Mammary epithelial cell (primary cell): ENCODE results near the gene ZEB2.

Experiments
- CTCF ChIP-seq, 2 donors: IDR thresholded peaks in 1 of 2; conservative IDR thresholded peaks in 1 of 2; 2 replicates each; pipeline ENCODE4 v1.5.1; 2011 to 2012; ENCODE audit warnings: inconsistent platforms in 2 of 2, low read length in 2 of 2, mild to moderate bottlenecking in 2 of 2, control low read depth in 1 of 2, low read depth in 1 of 2; ENCODE audit not compliant: insufficient read depth in 1 of 2; ENCODE audit errors: extremely low read depth in 1 of 2
- EZH2 ChIP-seq: IDR thresholded peaks from 2 replicates; pipeline ENCODE4 v1.6.1; 2012; ENCODE audit warnings: low read length, inconsistent platforms, borderline replicate concordance

- TF ChIP-seq EZH2 (no peak), CTCF (conservative IDR thresholded peaks at IDR 0.05 in 1 of 2, IDR thresholded peaks at IDR 0.05 in 1 of 2; ENCODE audit: extremely low read depth in 1 of 2, insufficient read depth in 1 of 2, low read depth in 1 of 2, low read length in 2 of 2) (no peak)
Observed at GRCh38 chr2:144509001-144509878, 10.7 kb downstream of the ZEB2 start.
